Cardiac fibroblast (primary cell): ENCODE data around the gene NDFIP2.

Experiments
- DNase-seq, 2 donors: peaks; one replicate each; pipeline versions ENCODE4 v3.0.0 to v3.0.0-alpha.2; 2010; ENCODE audit warnings: low read depth in 2 of 2
- H3K4me3 ChIP-seq, 2 donors: replicated peaks in 1 of 2; 1 replicate in 1 of 2; 2 replicates in 1 of 2; pipeline ENCODE4 v1.5.1; 2011; ENCODE audit warnings: low read depth in 2 of 2, low read length in 2 of 2, mild to moderate bottlenecking in 2 of 2, moderate library complexity in 1 of 2
- CTCF ChIP-seq: IDR thresholded peaks from one replicate; pipeline ENCODE4 v1.5.1; 2011; ENCODE audit warnings: low read depth, mild to moderate bottlenecking, low read length, inconsistent platforms

NDFIP2 gene

GRCh38 chr13:79480954-79481684, at the start of gene NDFIP2:
Gene NDFIP2, plus strand, starts transcription at chr13:79481155. Its CDS starts 49 bp downstream, at chr13:79481204.
- peak; percentile 79 to 90 for DNase-seq
- peak within 1 kb of the TSS; percentile 87 to 89 for H3K4me3 ChIP-seq
- TF ChIP-seq CTCF = no peak

GRCh38 chr13:79432086-79432485, 48.9 kb upstream of the NDFIP2 start:
- DNase-seq = no peak
- no peak overlapping the region for H3K4me3 ChIP-seq
- TF ChIP-seq CTCF = no peak

GRCh38 chr13:79432992-79433391, 48.0 kb upstream of the NDFIP2 start:
- H3K4me3 ChIP-seq = no peak overlapping the region
- TF ChIP-seq CTCF = no peak
- DNase-seq = no peak

GRCh38 chr13:79434556-79434955, 46.4 kb upstream of the NDFIP2 start:
- DNase-seq = peak; percentile 46 to 60
- no peak for TF ChIP-seq CTCF
- no peak overlapping the region for H3K4me3 ChIP-seq

- DNase-seq = peak; percentile 59 to 71
- no peak for TF ChIP-seq CTCF
- H3K4me3 ChIP-seq = no peak overlapping the region
Observed at GRCh38 chr13:79435561-79435990, 45.4 kb upstream of the NDFIP2 start.

- H3K4me3 ChIP-seq = no peak overlapping the region
- no peak for TF ChIP-seq CTCF
- no peak for DNase-seq
Observed at GRCh38 chr13:79439275-79439674, 41.7 kb upstream of the NDFIP2 start.

- no peak for TF ChIP-seq CTCF
- DNase-seq = no peak
- H3K4me3 ChIP-seq = no peak overlapping the region
Observed at GRCh38 chr13:79440958-79441528, 39.9 kb upstream of the NDFIP2 start.
